Endodermal cell (in vitro differentiated cells): Measurements from ENCODE around the gene CALML4. TPM values are rescaled to one million over a fixed set of nuclear protein-coding genes. Genes with fewer than 3 reads are reported as not detected.

Experiments used
- DNase-seq: peaks from one replicate; pipeline ENCODE4 v3.0.0-alpha.2; 2017
- H3K27ac ChIP-seq: 2 replicates; pipeline ENCODE4 v1.5.1; 2013; ENCODE audit warnings: mild to moderate bottlenecking, low read depth, low read length, moderate library complexity
- H3K27me3 ChIP-seq: 2 replicates; pipeline ENCODE4 v1.6.1; 2013; ENCODE audit warnings: mild to moderate bottlenecking, low read length, moderate library complexity; ENCODE audit not compliant: insufficient read depth, control insufficient read depth, poor library complexity, severe bottlenecking
- H3K36me3 ChIP-seq: 2 replicates; pipeline ENCODE4 v1.7.0; 2013; ENCODE audit warnings: mild to moderate bottlenecking, low read length, moderate library complexity; ENCODE audit not compliant: control insufficient read depth, insufficient read depth
- H3K4me1 ChIP-seq: one replicate; pipeline ENCODE4 v1.7.0; 2013; ENCODE audit warnings: low read length; ENCODE audit not compliant: control insufficient read depth, insufficient read depth
- H3K4me3 ChIP-seq: 2 replicates; pipeline ENCODE4 v1.5.1; 2013; ENCODE audit warnings: mild to moderate bottlenecking, low read length, moderate library complexity
- H3K9ac ChIP-seq: 2 replicates; pipeline ENCODE4 v1.6.1; 2013; ENCODE audit warnings: mild to moderate bottlenecking, low read length, moderate library complexity; ENCODE audit not compliant: poor library complexity, severe bottlenecking; ENCODE audit errors: extremely low read depth
- H3K9me3 ChIP-seq: 2 replicates; pipeline ENCODE4 v1.6.1; 2013; ENCODE audit warnings: mild to moderate bottlenecking, low read length, moderate library complexity; ENCODE audit not compliant: control insufficient read depth
- H3K27ac Mint-ChIP-seq: 2 replicates; pipeline ENCODE4 v1.8.0; 2020; ENCODE audit warnings: mixed read lengths
- H3K27me3 Mint-ChIP-seq: 2 replicates; pipeline ENCODE4 v1.8.0; 2021; ENCODE audit warnings: mild to moderate bottlenecking, mixed read lengths; ENCODE audit not compliant: insufficient read depth
- H3K36me3 Mint-ChIP-seq: 2 replicates; pipeline ENCODE4 v1.8.0; 2020; ENCODE audit warnings: low read depth, mixed read lengths
- H3K4me1 Mint-ChIP-seq: 2 replicates; pipeline ENCODE4 v1.8.0; 2020; ENCODE audit warnings: mixed read lengths
- H3K4me3 Mint-ChIP-seq: 2 replicates; pipeline ENCODE4 v1.8.0; 2020; ENCODE audit warnings: mild to moderate bottlenecking, moderate library complexity, mixed read lengths
- H3K9me3 Mint-ChIP-seq: 2 replicates; pipeline ENCODE4 v1.8.0; 2020; ENCODE audit warnings: mild to moderate bottlenecking, mixed read lengths
- WGBS, 2 experiments: methylation state at CpG; one replicate each; pipeline versions ENCODE4 v1.1.5 to v1.1.7; 2013; ENCODE audit warnings: missing lambda C conversion rate in 2 of 2, mixed read lengths in 1 of 2; ENCODE audit not compliant: insufficient coverage in 1 of 2, insufficient read length in 1 of 2; 5-methylcytosine and 5-hydroxymethylcytosine counted together
- total RNA-seq, 2 donors: library from RNA; stranded (reverse); fragmentation: NEBNext Ultra II Directional in 1 of 2; extraction: Animal tissue kit (Norgen Biotek cat#: 25700) in 1 of 2; gene quantifications; 2 replicates in 1 of 2; 3 replicates in 1 of 2; pipeline ENCODE4 v1.2.1, GENCODE V29; 2021
- TF ChIP-seq, protein P1 (sequence below): fragments of 200-600 bp; sonication (generic); conservative IDR thresholded peaks from 2 replicates; pipeline ENCODE4 v1.5.0; 2021; ENCODE audit warnings: antibody characterized with exemption, mild to moderate bottlenecking

CALML4 gene
- total RNA-seq, 2 donors from 2014 or later = 9.7 to 17.4 TPM

DNA sequence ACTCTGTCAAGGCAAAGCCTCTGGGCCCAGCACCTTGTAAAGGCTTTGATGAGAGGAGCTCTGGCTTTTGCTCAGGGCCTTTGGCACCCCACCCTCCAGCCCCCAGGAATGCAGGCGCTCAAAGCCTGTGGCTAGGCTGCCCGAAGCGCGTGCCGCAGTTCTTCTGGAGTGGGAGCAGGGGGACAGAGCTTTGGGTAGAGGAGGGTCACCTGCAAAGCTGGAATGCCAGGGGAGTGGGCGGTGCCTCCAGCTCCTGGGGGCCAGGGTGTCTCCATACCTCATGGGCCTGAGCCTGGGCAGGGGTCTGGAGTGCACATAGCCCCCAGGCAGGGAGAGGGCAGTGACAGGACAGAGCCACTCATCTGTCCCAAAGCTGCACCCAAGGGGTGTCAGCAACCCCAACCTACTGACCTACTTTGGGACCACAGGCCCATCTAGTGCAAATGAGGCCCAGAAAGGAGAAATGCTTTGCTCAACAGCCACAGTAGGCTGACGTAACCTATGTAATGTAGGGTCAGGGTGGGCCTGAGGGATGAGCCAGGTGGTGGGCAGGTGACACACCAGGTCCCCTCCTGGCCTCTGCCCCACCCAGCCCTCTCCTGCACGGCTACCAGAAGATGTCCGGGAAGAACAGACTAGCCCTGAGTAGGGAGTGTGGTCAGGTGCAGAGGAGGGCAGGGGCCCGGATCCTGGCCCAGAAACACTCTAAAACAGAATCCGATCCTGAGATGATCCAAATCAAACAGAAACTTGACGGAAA, 2.2 kb upstream of the CALML4 start:
- Mint-ChIP-seq H3K27ac (peak overlapping the region; percentile 30), H3K4me1 (peaks cover 9% of the 10 kb centered on the region), H3K4me3 (no peak overlapping the region), H3K36me3 (peaks cover 4% of the 10 kb centered on the region), H3K27me3 (no peaks in the 10 kb centered on the region), H3K9me3 (no peaks in the 10 kb centered on the region)
- Histone ChIP-seq H3K9ac (no peak overlapping the region), H3K4me3 (no peak overlapping the region), H3K36me3 (peaks cover 3% of the 10 kb centered on the region), H3K27ac (no peak overlapping the region), H3K9me3 (no peaks in the 10 kb centered on the region), H3K4me1 (peaks cover 7% of the 10 kb centered on the region), H3K27me3 (no peaks in the 10 kb centered on the region)
- TF ChIP-seq, protein P1, sequence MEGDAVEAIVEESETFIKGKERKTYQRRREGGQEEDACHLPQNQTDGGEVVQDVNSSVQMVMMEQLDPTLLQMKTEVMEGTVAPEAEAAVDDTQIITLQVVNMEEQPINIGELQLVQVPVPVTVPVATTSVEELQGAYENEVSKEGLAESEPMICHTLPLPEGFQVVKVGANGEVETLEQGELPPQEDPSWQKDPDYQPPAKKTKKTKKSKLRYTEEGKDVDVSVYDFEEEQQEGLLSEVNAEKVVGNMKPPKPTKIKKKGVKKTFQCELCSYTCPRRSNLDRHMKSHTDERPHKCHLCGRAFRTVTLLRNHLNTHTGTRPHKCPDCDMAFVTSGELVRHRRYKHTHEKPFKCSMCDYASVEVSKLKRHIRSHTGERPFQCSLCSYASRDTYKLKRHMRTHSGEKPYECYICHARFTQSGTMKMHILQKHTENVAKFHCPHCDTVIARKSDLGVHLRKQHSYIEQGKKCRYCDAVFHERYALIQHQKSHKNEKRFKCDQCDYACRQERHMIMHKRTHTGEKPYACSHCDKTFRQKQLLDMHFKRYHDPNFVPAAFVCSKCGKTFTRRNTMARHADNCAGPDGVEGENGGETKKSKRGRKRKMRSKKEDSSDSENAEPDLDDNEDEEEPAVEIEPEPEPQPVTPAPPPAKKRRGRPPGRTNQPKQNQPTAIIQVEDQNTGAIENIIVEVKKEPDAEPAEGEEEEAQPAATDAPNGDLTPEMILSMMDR = no peak
- peak; percentile 53 for DNase-seq
- WGBS, 2 experiments = 88 to 100% methylated on average over 4 to 12 of the region's 12 CpGs

DNA sequence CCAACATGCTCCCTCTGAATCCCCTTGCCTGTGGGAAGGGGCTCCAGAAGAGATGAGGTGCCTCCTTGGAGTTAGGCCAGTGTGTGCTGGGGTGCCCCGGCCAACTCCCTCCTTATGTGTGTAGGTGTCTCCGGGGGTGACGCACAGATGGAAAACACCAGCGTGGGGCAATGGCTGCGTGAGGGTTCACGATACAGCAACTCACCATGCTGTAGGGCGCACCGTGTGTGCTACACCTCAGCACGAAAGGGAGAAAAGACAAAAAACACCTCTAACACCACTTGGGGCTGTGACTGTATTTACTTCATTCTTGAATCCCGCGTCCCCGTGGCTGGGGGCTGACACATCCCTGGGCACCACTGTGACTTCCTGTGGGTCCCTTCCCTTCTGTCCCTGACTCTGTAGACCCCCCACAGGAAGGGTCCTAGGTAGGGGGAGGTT, 1.6 kb upstream of the CALML4 start:
- H3K27me3 ChIP-seq = no peaks in the 10 kb centered on the region
- H3K4me1 ChIP-seq = peaks cover 13% of the 10 kb centered on the region
- no peaks in the 10 kb centered on the region for H3K9me3 ChIP-seq
- H3K9ac ChIP-seq = no peak overlapping the region
- no peaks in the 10 kb centered on the region for H3K9me3 Mint-ChIP-seq
- H3K27ac Mint-ChIP-seq = peak overlapping the region; percentile 30
- H3K27me3 Mint-ChIP-seq = no peaks in the 10 kb centered on the region
- peaks cover 3% of the 10 kb centered on the region for H3K36me3 ChIP-seq
- no peak overlapping the region for H3K4me3 ChIP-seq
- 95 to 96% methylated on average over 4 to 12 of the region's 12 CpGs for WGBS, 2 experiments
- peaks cover 15% of the 10 kb centered on the region for H3K4me1 Mint-ChIP-seq
- H3K4me3 Mint-ChIP-seq = no peak overlapping the region
- H3K27ac ChIP-seq = no peak overlapping the region
- peak; percentile 57 for DNase-seq
- TF ChIP-seq, protein P1 = no peak
- peaks cover 4% of the 10 kb centered on the region for H3K36me3 Mint-ChIP-seq

DNA sequence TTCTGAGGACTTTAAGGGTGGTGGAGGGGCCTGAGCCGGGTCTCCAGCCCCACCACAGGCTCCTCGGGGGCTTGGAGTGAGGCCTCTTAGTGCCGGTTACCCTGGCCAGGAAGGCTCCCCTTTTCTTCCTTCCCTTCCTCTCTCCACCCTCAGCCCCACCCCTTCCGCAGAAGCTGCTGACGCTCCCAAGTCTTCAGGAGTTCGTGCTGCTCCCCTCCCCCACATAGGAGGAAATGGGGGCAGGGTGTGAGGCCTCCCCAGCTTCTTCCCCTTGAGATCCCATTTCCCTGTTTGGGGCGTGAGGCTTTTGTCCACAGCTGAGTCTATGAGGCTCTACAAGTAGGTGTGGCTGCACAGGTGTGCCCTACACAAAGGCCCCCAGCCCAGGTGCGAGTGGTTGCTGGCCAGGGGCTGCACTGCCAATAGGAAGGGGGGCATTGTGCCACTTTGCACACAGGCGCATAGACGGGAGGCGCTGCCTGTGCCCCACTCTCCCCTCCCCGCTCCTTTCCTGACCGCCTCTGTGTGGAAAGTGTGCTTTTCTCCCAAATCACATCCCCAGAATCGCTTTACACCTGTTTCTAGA, 915 bp upstream of the CALML4 start:
- H3K27ac Mint-ChIP-seq = peak overlapping the region; percentile 83
- Histone ChIP-seq H3K27me3 (no peaks in the 10 kb centered on the region), H3K4me3 (no peak overlapping the region), H3K4me1 (peaks cover 13% of the 10 kb centered on the region), H3K9ac (no peak overlapping the region), H3K36me3 (peaks cover 3% of the 10 kb centered on the region), H3K9me3 (no peaks in the 10 kb centered on the region), H3K27ac (no peak overlapping the region)
- no peaks in the 10 kb centered on the region for H3K9me3 Mint-ChIP-seq
- H3K36me3 Mint-ChIP-seq = peaks cover 4% of the 10 kb centered on the region
- no peak overlapping the region for H3K4me3 Mint-ChIP-seq
- H3K27me3 Mint-ChIP-seq = no peaks in the 10 kb centered on the region
- TF ChIP-seq, protein P1 = no peak
- H3K4me1 Mint-ChIP-seq = peaks cover 20% of the 10 kb centered on the region
- DNase-seq = peak; percentile 72
- WGBS, 2 experiments = 62 to 82% methylated on average over 3 to 14 of the region's 14 CpGs
